T-cell (primary cell): ENCODE results near the gene LRRC28. TPM values are rescaled to one million over a fixed set of nuclear protein-coding genes. Genes with fewer than 3 reads are reported as not detected.
A peak's percentile ranks its signal among the peaks of the same experiment; 100 is the strongest.
"Not testable (repeated sequence)": the region's sequence is repeated elsewhere in the genome, so short reads cannot be mapped to it uniquely, and the experiment has no call there.

Experiments
- ATAC-seq, 4 experiments: fragments of 200-7000 bp in 3 of 4; fragments of 150-1000 bp in 1 of 4; cut with Tn5 transposase; replicated peaks in 1 of 4; 1 replicate in 3 of 4; 2 replicates in 1 of 4; pipeline ENCODE4 v1.10.0; 2021; ENCODE audit warnings: moderate library complexity in 3 of 4, mild to moderate bottlenecking in 2 of 4, moderate number of reproducible peaks in 1 of 4
- CTCF ChIA-PET, 2 donors: fragments of 300-600 bp; sonication (Branson Sonifier 250); formaldehyde crosslinking; loops; one replicate each; lab custom pipeline; 2022; ENCODE audit warnings: antibody characterized with exemption in 2 of 2; lab: Charles Lee
- POLR2A ChIA-PET, 2 donors: fragments of 300-600 bp; sonication (Branson Sonifier 250); formaldehyde crosslinking; loops; one replicate each; lab custom pipeline; 2022; ENCODE audit warnings: antibody characterized with exemption in 2 of 2; lab: Charles Lee
- DNase-seq, 35 experiments: peaks; one replicate each; pipeline versions ENCODE4 v3.0.0 to v3.0.0-alpha.2; 2013 to 2023
- H3K27ac ChIP-seq: one replicate; pipeline ENCODE4 v1.5.1; 2013; ENCODE audit warnings: low read length
- H3K27me3 ChIP-seq, 2 experiments: replicated peaks in 1 of 2; 1 replicate in 1 of 2; 2 replicates in 1 of 2; pipeline versions ENCODE4 v1.6.1 to v1.7.0; 2013; ENCODE audit warnings: low read length in 1 of 2, mixed read lengths in 1 of 2; ENCODE audit not compliant: control insufficient read depth in 2 of 2, insufficient read depth in 2 of 2; ENCODE audit errors: extremely low read depth in 1 of 2
- H3K36me3 ChIP-seq, 2 donors: 1 replicate in 1 of 2; 2 replicates in 1 of 2; pipeline versions ENCODE4 v1.6.1 to v1.7.0; 2013; ENCODE audit warnings: low read length in 1 of 2; ENCODE audit not compliant: control insufficient read depth in 2 of 2, insufficient read depth in 1 of 2; ENCODE audit errors: extremely low read depth in 1 of 2
- H3K4me1 ChIP-seq, 2 experiments: 1 replicate in 1 of 2; 2 replicates in 1 of 2; pipeline versions ENCODE4 v1.6.1 to v1.7.0; 2013; ENCODE audit warnings: low read length in 2 of 2, mixed read lengths in 1 of 2; ENCODE audit not compliant: insufficient read depth in 2 of 2, control insufficient read depth in 1 of 2; ENCODE audit errors: extremely low read depth in 1 of 2
- H3K4me3 ChIP-seq, 2 donors: 1 replicate in 1 of 2; 2 replicates in 1 of 2; pipeline versions ENCODE4 v1.5.1 to v1.7.0; 2013; ENCODE audit warnings: mild to moderate bottlenecking in 2 of 2, low read length in 1 of 2, moderate library complexity in 1 of 2; ENCODE audit not compliant: control insufficient read depth in 1 of 2; ENCODE audit errors: extremely low read depth in 1 of 2
- H3K9me3 ChIP-seq: 2 replicates; pipeline ENCODE4 v1.7.0; 2013
- H3K27ac Mint-ChIP-seq, 2 donors: one replicate each; pipeline ENCODE4 v1.8.0; 2020 to 2021; ENCODE audit warnings: mild to moderate bottlenecking in 2 of 2, mixed read lengths in 2 of 2
- H3K27me3 Mint-ChIP-seq, 2 donors: one replicate each; pipeline ENCODE4 v1.8.0; 2021 to 2022; ENCODE audit warnings: mixed read lengths in 2 of 2
- H3K36me3 Mint-ChIP-seq: one replicate; pipeline ENCODE4 v1.8.0; 2021; ENCODE audit warnings: mixed read lengths
- H3K4me1 Mint-ChIP-seq, 3 donors: one replicate each; pipeline ENCODE4 v1.8.0; 2020 to 2022; ENCODE audit warnings: mixed read lengths in 3 of 3, mild to moderate bottlenecking in 1 of 3
- H3K4me3 Mint-ChIP-seq, 3 donors: one replicate each; pipeline ENCODE4 v1.8.0; 2020 to 2022; ENCODE audit warnings: mild to moderate bottlenecking in 3 of 3, mixed read lengths in 3 of 3, moderate library complexity in 3 of 3
- H3K9me3 Mint-ChIP-seq, 3 donors: one replicate each; pipeline ENCODE4 v1.8.0; 2020 to 2022; ENCODE audit warnings: mixed read lengths in 3 of 3
- WGBS: methylation state at CpG from one replicate; pipeline ENCODE4 v1.1.5; 2013; ENCODE audit warnings: missing lambda C conversion rate; ENCODE audit not compliant: insufficient coverage; 5-methylcytosine and 5-hydroxymethylcytosine counted together
- total RNA-seq, 35 experiments: library from RNA in 6 of 35; stranded (reverse) in 6 of 35; fragments of 120-200 nt in 1 of 35; gene quantifications; one replicate each; pipeline versions ENCODE4 v1.2.1 to v1.2.4 and lab custom pipeline; 2013 to 2026

Gene LRRC28
- total RNA-seq, 5 donors from 2014 or later (not counting 1 experiment from before 2014, with no cell fraction given), result 14.2 to 20.0 (median 16.5) TPM

- Histone ChIP-seq H3K4me1 (no peaks in the 10 kb centered on the region), H3K9me3 (no peaks in the 10 kb centered on the region), H3K27ac (no peak overlapping the region), H3K36me3 (no peaks in the 10 kb centered on the region), H3K27me3 (no peaks in the 10 kb centered on the region), H3K4me3 (no peak overlapping the region)
- no peaks in the 10 kb centered on the region for H3K4me1 Mint-ChIP-seq
- peaks cover 2% of the 10 kb centered on the region for H3K36me3 Mint-ChIP-seq
- POLR2A ChIA-PET, result no interaction called here
- H3K27me3 Mint-ChIP-seq, result peaks cover 3 to 25% of the 10 kb centered on the region in 2 donors
- H3K27ac Mint-ChIP-seq, result no peak overlapping the region
- 80% methylated on average over 1 of the region's 2 CpGs for WGBS
- CTCF ChIA-PET, result no interaction called here
- ATAC-seq, result no peak
- H3K4me3 Mint-ChIP-seq, result no peak overlapping the region
- DNase-seq, result no peak
- peaks cover 0 to 3% (median 3%) of the 10 kb centered on the region in 3 donors for H3K9me3 Mint-ChIP-seq
Observed at GRCh38 chr15:99232740-99233139, 18.5 kb upstream of the LRRC28 start.

GRCh38 chr15:99234160-99234559, 17.1 kb upstream of the LRRC28 start:
- H3K4me1 Mint-ChIP-seq, H3K27me3 ChIP-seq, H3K9me3 Mint-ChIP-seq, H3K36me3 ChIP-seq, H3K4me3 ChIP-seq, ATAC-seq, DNase-seq, H3K4me1 ChIP-seq, CTCF ChIA-PET, H3K4me3 Mint-ChIP-seq, H3K27ac ChIP-seq, H3K9me3 ChIP-seq, H3K27ac Mint-ChIP-seq, H3K36me3 Mint-ChIP-seq: not testable (repeated sequence)
- WGBS, result no CpG with 5 or more reads among the region's 6 CpGs
- peaks cover 3 to 25% of the 10 kb centered on the region in 2 donors for H3K27me3 Mint-ChIP-seq
- POLR2A ChIA-PET, result interaction anchor here in 1 of 2 donors (0.7 kb wide), 1 partner anchor 71 kb away, joined by 3 read pairs; no protein-coding TSS in a partner anchor

- Histone ChIP-seq H3K4me3 (no peak overlapping the region), H3K27ac (no peak overlapping the region), H3K36me3 (no peaks in the 10 kb centered on the region), H3K4me1 (no peaks in the 10 kb centered on the region), H3K9me3 (no peaks in the 10 kb centered on the region), H3K27me3 (peaks cover 0 to 4% of the 10 kb centered on the region in 2 experiments)
- CTCF ChIA-PET, result no interaction called here
- Mint-ChIP-seq H3K4me3 (no peak overlapping the region), H3K27me3 (peaks cover 0 to 23% of the 10 kb centered on the region in 2 donors), H3K9me3 (no peaks in the 10 kb centered on the region), H3K36me3 (no peaks in the 10 kb centered on the region), H3K4me1 (no peaks in the 10 kb centered on the region), H3K27ac (no peak overlapping the region)
- ATAC-seq, result no peak
- DNase-seq, result no peak
- WGBS, result no CpG with 5 or more reads among the region's 3 CpGs
- POLR2A ChIA-PET, result no interaction called here
Observed at GRCh38 chr15:99238849-99239248, 12.4 kb upstream of the LRRC28 start.

- peaks cover 0 to 23% of the 10 kb centered on the region in 2 donors for H3K27me3 Mint-ChIP-seq
- CTCF ChIA-PET, result no interaction called here
- DNase-seq (peak in 1 of 35 experiments; percentile 35), ATAC-seq (peak in 1 of 4 experiments; percentile 36)
- Histone ChIP-seq H3K4me1 (no peaks in the 10 kb centered on the region), H3K27ac (no peak overlapping the region), H3K4me3 (no peak overlapping the region), H3K27me3 (peaks cover 0 to 4% of the 10 kb centered on the region in 2 experiments), H3K36me3 (no peaks in the 10 kb centered on the region), H3K9me3 (no peaks in the 10 kb centered on the region)
- no peak overlapping the region for H3K27ac Mint-ChIP-seq
- POLR2A ChIA-PET, result no interaction called here
- no peak overlapping the region for H3K4me3 Mint-ChIP-seq
- no peaks in the 10 kb centered on the region for H3K4me1 Mint-ChIP-seq
- H3K36me3 Mint-ChIP-seq, result no peaks in the 10 kb centered on the region
- WGBS, result no CpG with 5 or more reads among the region's 1 CpG
- no peaks in the 10 kb centered on the region for H3K9me3 Mint-ChIP-seq
Observed at GRCh38 chr15:99239545-99240198, 11.6 kb upstream of the LRRC28 start.

GRCh38 chr15:99241752-99242151, 9.5 kb upstream of the LRRC28 start:
- H3K27ac Mint-ChIP-seq, result no peak overlapping the region
- 97% methylated on average over 8 of the region's 9 CpGs for WGBS
- H3K27me3 Mint-ChIP-seq, result peaks cover 0 to 13% of the 10 kb centered on the region in 2 donors
- no peak overlapping the region for H3K4me3 Mint-ChIP-seq
- no peaks in the 10 kb centered on the region for H3K4me1 ChIP-seq
- H3K9me3 ChIP-seq, result no peaks in the 10 kb centered on the region
- no peak overlapping the region for H3K4me3 ChIP-seq
- H3K27ac ChIP-seq, result no peak overlapping the region
- H3K9me3 Mint-ChIP-seq, result no peaks in the 10 kb centered on the region
- no peaks in the 10 kb centered on the region for H3K4me1 Mint-ChIP-seq
- DNase-seq (no peak), ATAC-seq (no peak)
- H3K36me3 ChIP-seq, result no peaks in the 10 kb centered on the region
- H3K27me3 ChIP-seq, result peaks cover 0 to 4% of the 10 kb centered on the region in 2 experiments
- ChIA-PET CTCF (no interaction called here), POLR2A (no interaction called here)
- no peaks in the 10 kb centered on the region for H3K36me3 Mint-ChIP-seq

GRCh38 chr15:99244306-99244705, 7.0 kb upstream of the LRRC28 start:
- ChIA-PET POLR2A (no interaction called here), CTCF (no interaction called here)
- peak overlapping the region in 1 of 2 donors; percentile 50 for H3K27ac Mint-ChIP-seq
- peaks cover 0 to 6% of the 10 kb centered on the region in 2 donors for H3K27me3 Mint-ChIP-seq
- H3K27me3 ChIP-seq, result peaks cover 0 to 4% of the 10 kb centered on the region in 2 experiments
- no peaks in the 10 kb centered on the region for H3K36me3 ChIP-seq
- no peak overlapping the region for H3K27ac ChIP-seq
- H3K4me3 ChIP-seq, result no peak overlapping the region
- no peak overlapping the region for H3K4me3 Mint-ChIP-seq
- H3K9me3 ChIP-seq, result no peaks in the 10 kb centered on the region
- no peaks in the 10 kb centered on the region for H3K9me3 Mint-ChIP-seq
- H3K4me1 ChIP-seq, result no peaks in the 10 kb centered on the region
- H3K36me3 Mint-ChIP-seq, result no peaks in the 10 kb centered on the region
- WGBS, result no CpG with 5 or more reads among the region's 4 CpGs
- ATAC-seq (no peak), DNase-seq (no peak)
- no peaks in the 10 kb centered on the region for H3K4me1 Mint-ChIP-seq
